ENCODE measurements around the gene OLFML2B. TPM values are rescaled to one million over a fixed set of nuclear protein-coding genes. Genes with fewer than 3 reads are reported as not detected.

The OLFML2B gene
- total and polyA plus RNA-seq, 2 of the 4 experiments (the other 2 are of a cell fraction): 0.36 to 0.74 TPM

GRCh38 chr1:161955606-161956005 is 68.1 kb downstream of the OLFML2B start:
- Histone ChIP-seq H3K27ac (ENCODE audit: insufficient read depth, low read length) (no peak overlapping the region), H2BK120ac (ENCODE audit: low read depth, low read length) (no peak overlapping the region), H3K4me2 (ENCODE audit: low read depth, low read length) (no peak overlapping the region), H3K27me3 (ENCODE audit: control insufficient read depth, insufficient read depth, low read length) (no peaks in the 10 kb centered on the region), H2AFZ (replicated peaks; ENCODE audit: low read length, poor library complexity) (no peak overlapping the region), H2BK15ac (ENCODE audit: low read depth, low read length) (no peak overlapping the region), H4K91ac (ENCODE audit: insufficient read depth, low read depth, low read length) (no peak overlapping the region; the same call in 1 of the 2 replicates), H4K5ac (ENCODE audit: low read depth, low read length) (no peak overlapping the region), H3K18ac (ENCODE audit: low read depth, low read length) (no peak overlapping the region), H3K4me3 (ENCODE audit: insufficient read depth, low read depth, low read length) (no peak overlapping the region), H3K9me3 (ENCODE audit: control insufficient read depth, insufficient read depth, low read length) (no peaks in the 10 kb centered on the region), H3K79me1 (ENCODE audit: low read depth in 1 of 2, low read length in 2 of 2) (0 out of 4 replicates have a peak, but pooled peaks cover 0 to 3% of the 10 kb centered on the region in 2 experiments), H2BK20ac (ENCODE audit: low read depth, low read length) (no peak overlapping the region), H3K9me1 (ENCODE audit: insufficient read depth, low read length) (0 out of 2 replicates have a peak, but pooled peaks cover 3% of the 10 kb centered on the region), H4K20me1 (ENCODE audit: insufficient read depth, low read length) (no peaks in the 10 kb centered on the region), H2AK9ac (replicated peaks; ENCODE audit: low read depth, low read length, poor library complexity) (no peak overlapping the region), H3K56ac (ENCODE audit: extremely low read depth, insufficient read depth, low read length) (no peak overlapping the region), H2BK5ac (ENCODE audit: low read depth, low read length, poor library complexity, severe bottlenecking) (no peak overlapping the region), H3K4ac (ENCODE audit: low read depth, low read length) (no peak overlapping the region), H2AK5ac (ENCODE audit: low read depth, low read length) (no peak overlapping the region), H3K9ac (ENCODE audit: low read depth, low read length) (no peak overlapping the region), H3K4me1 (ENCODE audit: control insufficient read depth, insufficient read depth, low read length) (peaks cover 2% of the 10 kb centered on the region; the same call in 1 of the 2 replicates), H3K36me3 (ENCODE audit: control insufficient read depth, insufficient read depth, low read length) (no peaks in the 10 kb centered on the region; the same call in 1 of the 2 replicates), H3K14ac (replicated peaks; ENCODE audit: low read depth, low read length) (peak overlapping the region; percentile 35; the same call in 1 of the 2 replicates), H3K23ac (ENCODE audit: low read depth, low read length) (no peak overlapping the region), H4K8ac (ENCODE audit: low read depth in 2 of 2, low read length in 2 of 2) (no peak overlapping the region)
- no peak for ATAC-seq (ENCODE audit: low read depth)
- WGBS, 2 experiments (ENCODE audit: extremely low coverage in 2 of 2, insufficient read length in 1 of 2): no CpG with 5 or more reads among the region's 2 CpGs
- DNase-seq: no peak
- POLR2A ChIA-PET (ENCODE audit: unreplicated experiment): interaction anchor here (0.6 kb wide), 1 partner anchor 112 kb away, joined by 4 read pairs; no protein-coding TSS in a partner anchor
- intact Hi-C loops (cut with micrococcal nuclease) (no loop called here), in situ Hi-C loops (cut with MboI; ENCODE audit: low sequenced_read_pairs) (no loop called here), dilution Hi-C loops (cut with HindIII; ENCODE audit: low sequenced_read_pairs, unreplicated experiment) (no loop called here)
- no TSS peak for BruUV-seq (replicated peaks)
- CTCF ChIA-PET: interaction anchor here (1.1 to 1.5 kb wide), 2 partner anchors 48 to 163 kb away, joined by 3 to 4 read pairs; no protein-coding TSS in a partner anchor
- TF ChIP-seq NFE2L2 (IDR thresholded peaks at IDR 0.05; ENCODE audit: low read depth, low read length) (no peak), BHLHE40 (IDR thresholded peaks at IDR 0.05; ENCODE audit: low read depth, low read length) (no peak), CTCF (conservative IDR thresholded peaks at IDR 0.05; ENCODE audit: low read depth, low read length) (no peak), RFX5 (IDR thresholded peaks at IDR 0.05; ENCODE audit: low read depth, low read length) (no peak), MAZ (IDR thresholded peaks at IDR 0.05; ENCODE audit: borderline replicate concordance, low read depth, low read length) (no peak), RAD21 (IDR thresholded peaks at IDR 0.05; ENCODE audit: low read length) (no peak), CEBPB (IDR thresholded peaks at IDR 0.05; ENCODE audit: low read depth, low read length) (no peak), RCOR1 (IDR thresholded peaks at IDR 0.05; ENCODE audit: insufficient replicate concordance, low read length) (no peak)

Measured in IMR-90 (cell line).